Activated naive CD8-positive, alpha-beta T cell treated with anti-CD3 and anti-CD28 coated beads for 36 hours (primary cell): ENCODE measurements around the gene LRRC3C. TPM values are rescaled to one million over a fixed set of nuclear protein-coding genes. Genes with fewer than 3 reads are reported as not detected.

Source experiments
- DNase-seq: peaks from one replicate; pipeline ENCODE4 v3.0.0; 2021
- H3K27ac Mint-ChIP-seq: one replicate; pipeline ENCODE4 v1.8.0; 2022; ENCODE audit warnings: mild to moderate bottlenecking, moderate library complexity, mixed read lengths
- H3K27me3 Mint-ChIP-seq: one replicate; pipeline ENCODE4 v1.8.0; 2022; ENCODE audit warnings: mild to moderate bottlenecking, mixed read lengths
- H3K36me3 Mint-ChIP-seq: one replicate; pipeline ENCODE4 v1.8.0; 2021; ENCODE audit warnings: mild to moderate bottlenecking, mixed read lengths
- H3K4me1 Mint-ChIP-seq: one replicate; pipeline ENCODE4 v1.8.0; 2021; ENCODE audit warnings: mixed read lengths
- H3K4me3 Mint-ChIP-seq: one replicate; pipeline ENCODE4 v1.8.0; 2022; ENCODE audit warnings: mild to moderate bottlenecking, moderate library complexity, mixed read lengths
- H3K9me3 Mint-ChIP-seq: one replicate; pipeline ENCODE4 v1.8.0; 2022; ENCODE audit warnings: mixed read lengths
- total RNA-seq, 2 experiments: library from RNA; stranded (reverse); gene quantifications; one replicate each; pipeline ENCODE4 v1.2.3, GENCODE V29; 2021

Gene LRRC3C
- total RNA-seq, 2 experiments from 2014 or later, result not detected

- no peak for DNase-seq
- Mint-ChIP-seq H3K9me3 (no peaks in the 10 kb centered on the region), H3K36me3 (no peaks in the 10 kb centered on the region), H3K4me3 (no peak overlapping the region), H3K27me3 (peaks cover 23% of the 10 kb centered on the region), H3K27ac (no peak overlapping the region), H3K4me1 (no peaks in the 10 kb centered on the region)
Observed at GRCh38 chr17:39972271-39972670, 44.7 kb downstream of the LRRC3C start.

DNA sequence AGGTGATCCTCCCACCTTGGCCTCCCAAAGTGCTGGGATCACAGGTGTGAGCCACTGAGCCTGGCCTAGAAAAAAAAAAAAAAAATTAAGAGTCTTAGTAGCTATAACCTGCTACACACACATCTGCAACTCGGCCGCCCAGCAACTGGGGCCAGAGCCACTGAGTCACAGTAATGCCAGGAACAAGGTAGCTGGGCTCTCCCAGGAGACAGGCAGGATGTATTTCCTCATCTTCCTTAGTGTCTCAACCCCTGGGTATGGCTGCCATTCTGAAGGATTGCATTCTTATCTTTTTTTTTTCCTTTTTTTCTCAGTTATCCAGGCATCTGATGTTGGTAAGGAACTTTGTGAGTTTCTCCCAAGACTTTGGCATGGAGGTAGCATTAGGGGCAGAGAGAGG is 46.0 kb downstream of the LRRC3C start:
- DNase-seq, result no peak
- H3K9me3 Mint-ChIP-seq, result no peaks in the 10 kb centered on the region
- H3K36me3 Mint-ChIP-seq, result no peaks in the 10 kb centered on the region
- no peak overlapping the region for H3K27ac Mint-ChIP-seq
- H3K4me3 Mint-ChIP-seq, result no peak overlapping the region
- no peaks in the 10 kb centered on the region for H3K4me1 Mint-ChIP-seq
- peaks cover 23% of the 10 kb centered on the region for H3K27me3 Mint-ChIP-seq

GRCh38 chr17:39974433-39974832 is 46.9 kb downstream of the LRRC3C start:
- H3K4me1 Mint-ChIP-seq, result peaks cover 2% of the 10 kb centered on the region
- DNase-seq, result no peak
- no peak overlapping the region for H3K4me3 Mint-ChIP-seq
- H3K27me3 Mint-ChIP-seq, result peaks cover 19% of the 10 kb centered on the region
- H3K27ac Mint-ChIP-seq, result no peak overlapping the region
- H3K9me3 Mint-ChIP-seq, result no peaks in the 10 kb centered on the region
- H3K36me3 Mint-ChIP-seq, result no peaks in the 10 kb centered on the region

DNA sequence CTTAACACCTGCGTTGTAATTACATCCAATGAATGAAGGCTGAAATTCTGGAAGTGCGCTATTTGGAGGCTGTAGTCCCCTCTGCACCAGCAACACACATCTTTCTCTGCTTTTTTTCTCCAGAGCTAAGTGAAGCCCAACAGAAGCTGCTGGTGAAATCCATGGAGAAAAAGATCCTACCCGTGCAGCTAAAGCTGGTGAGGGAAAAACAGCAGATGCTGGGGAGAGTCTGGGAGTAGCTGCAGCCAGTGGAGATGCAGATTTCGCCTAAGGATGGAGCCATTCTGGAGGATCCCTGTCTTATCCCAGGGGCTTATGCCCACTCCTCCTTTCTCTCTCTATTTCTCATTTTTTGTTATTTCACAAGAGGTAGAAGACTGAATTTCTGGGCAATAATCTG is 48.3 kb downstream of the LRRC3C start:
- H3K4me3 Mint-ChIP-seq, result no peak overlapping the region
- peaks cover 10% of the 10 kb centered on the region for H3K4me1 Mint-ChIP-seq
- no peak for DNase-seq
- no peaks in the 10 kb centered on the region for H3K36me3 Mint-ChIP-seq
- no peaks in the 10 kb centered on the region for H3K9me3 Mint-ChIP-seq
- no peak overlapping the region for H3K27ac Mint-ChIP-seq
- H3K27me3 Mint-ChIP-seq, result peaks cover 10% of the 10 kb centered on the region

GRCh38 chr17:39979016-39979670 is 51.6 kb downstream of the LRRC3C start:
- Mint-ChIP-seq H3K9me3 (no peaks in the 10 kb centered on the region), H3K4me3 (peak overlapping the region; percentile 32), H3K36me3 (peaks cover 10% of the 10 kb centered on the region), H3K4me1 (peaks cover 21% of the 10 kb centered on the region), H3K27me3 (no peaks in the 10 kb centered on the region), H3K27ac (no peak overlapping the region)
- no peak for DNase-seq

DNA sequence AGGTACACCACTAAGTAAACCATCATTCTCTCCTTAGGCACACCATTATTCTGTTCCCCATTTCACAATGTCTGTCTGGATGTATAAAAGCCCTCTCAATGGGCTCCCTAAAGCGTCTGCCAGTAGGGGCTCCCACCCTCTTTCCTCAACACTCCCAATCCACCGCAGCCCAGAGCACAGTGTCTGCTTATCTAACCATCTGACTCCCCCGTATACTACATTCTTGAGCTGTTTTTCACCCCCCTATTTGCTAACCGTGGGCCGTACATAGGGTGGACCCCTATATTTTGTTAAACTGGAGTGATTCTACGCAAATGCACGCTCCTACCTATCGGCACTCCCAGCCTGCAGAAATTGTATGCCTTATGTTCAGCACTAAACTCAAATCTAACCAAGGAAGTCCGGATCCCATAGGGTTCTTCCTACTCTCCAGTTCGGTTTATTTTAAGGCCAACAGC is 52.4 kb downstream of the LRRC3C start:
- no peak for DNase-seq
- Mint-ChIP-seq H3K4me3 (peak overlapping the region; percentile 91), H3K27me3 (no peaks in the 10 kb centered on the region), H3K27ac (peak overlapping the region; percentile 91), H3K4me1 (peaks cover 21% of the 10 kb centered on the region), H3K9me3 (no peaks in the 10 kb centered on the region), H3K36me3 (peaks cover 14% of the 10 kb centered on the region)

DNA sequence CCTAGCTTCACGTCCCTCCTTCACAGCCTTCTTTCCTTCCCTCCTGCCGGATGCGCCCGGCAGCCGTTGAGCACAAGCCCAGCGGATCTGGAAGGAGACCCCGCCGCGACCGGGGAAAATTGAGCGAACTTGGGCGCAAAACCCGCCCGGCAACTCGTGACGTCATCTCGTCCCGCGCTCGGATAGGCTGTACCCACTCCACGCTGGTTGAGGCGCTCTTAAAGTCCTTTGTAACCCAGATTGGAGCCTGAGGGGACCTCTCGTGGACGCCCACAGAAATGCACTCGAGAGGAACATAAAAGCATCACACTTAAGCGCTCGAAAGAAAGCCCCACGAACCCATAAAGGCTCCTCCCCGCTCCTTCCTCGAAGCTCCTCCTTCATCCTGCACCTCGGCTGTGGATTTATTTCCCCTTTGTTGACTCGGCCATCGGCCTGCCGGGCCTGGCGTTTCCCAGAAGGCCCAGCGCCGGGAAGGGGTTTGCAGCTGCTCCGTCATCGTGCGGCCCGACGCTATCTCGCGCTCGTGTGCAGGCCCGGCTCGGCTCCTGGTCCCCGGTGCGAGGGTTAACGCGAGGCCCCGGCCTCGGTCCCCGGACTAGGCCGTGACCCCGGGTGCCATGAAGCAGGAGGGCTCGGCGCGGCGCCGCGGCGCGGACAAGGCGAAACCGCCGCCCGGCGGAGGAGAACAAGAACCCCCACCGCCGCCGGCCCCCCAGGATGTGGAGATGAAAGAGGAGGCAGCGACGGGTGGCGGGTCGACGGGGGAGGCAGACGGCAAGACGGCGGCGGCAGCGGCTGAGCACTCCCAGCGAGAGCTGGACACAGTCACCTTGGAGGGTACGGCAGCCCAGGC is 53.0 kb downstream of the LRRC3C start, which contains the start of gene PSMD3:
PSMD3 (plus strand) TSS at position 457 of the 856 bp plus-strand sequence; CDS start at position 621, 164 bp downstream.
- Mint-ChIP-seq H3K27me3 (no peaks in the 10 kb centered on the region), H3K36me3 (peaks cover 14% of the 10 kb centered on the region), H3K27ac (peak within 1 kb of the TSS; percentile 91), H3K4me1 (peaks cover 21% of the 10 kb centered on the region), H3K4me3 (peak within 1 kb of the TSS; percentile 91), H3K9me3 (no peaks in the 10 kb centered on the region)
- peak; percentile 96 for DNase-seq

DNA sequence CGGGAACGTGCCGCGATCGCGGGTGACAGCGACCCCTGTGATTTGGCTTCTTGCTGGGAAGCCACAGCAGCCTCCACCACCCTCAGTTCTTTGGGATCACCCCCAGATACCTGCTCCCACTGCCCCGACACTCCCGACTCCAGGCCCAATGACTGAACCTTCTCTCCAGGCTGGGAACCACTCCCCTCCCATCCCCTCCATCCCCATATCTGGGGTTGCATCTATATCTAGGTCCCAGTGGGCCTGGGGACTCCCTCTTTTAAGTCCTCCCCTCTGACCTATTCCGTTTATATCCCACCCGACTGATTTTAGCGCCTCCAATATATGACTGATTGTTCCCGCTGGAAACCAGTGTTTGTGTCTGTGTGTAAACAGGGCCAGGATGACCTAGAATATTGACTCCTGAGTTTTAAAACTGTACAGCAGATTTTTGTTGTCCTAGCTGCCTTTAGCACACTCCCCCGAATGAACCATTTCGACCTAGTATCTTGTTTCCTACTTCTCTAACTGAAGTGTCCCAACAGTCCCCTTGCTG is 53.7 kb downstream of the LRRC3C start:
- H3K9me3 Mint-ChIP-seq, result no peaks in the 10 kb centered on the region
- peak overlapping the region; percentile 91 for H3K4me3 Mint-ChIP-seq
- peaks cover 16% of the 10 kb centered on the region for H3K36me3 Mint-ChIP-seq
- H3K27ac Mint-ChIP-seq, result peak overlapping the region; percentile 91
- no peak for DNase-seq
- peaks cover 21% of the 10 kb centered on the region for H3K4me1 Mint-ChIP-seq
- no peaks in the 10 kb centered on the region for H3K27me3 Mint-ChIP-seq

DNA sequence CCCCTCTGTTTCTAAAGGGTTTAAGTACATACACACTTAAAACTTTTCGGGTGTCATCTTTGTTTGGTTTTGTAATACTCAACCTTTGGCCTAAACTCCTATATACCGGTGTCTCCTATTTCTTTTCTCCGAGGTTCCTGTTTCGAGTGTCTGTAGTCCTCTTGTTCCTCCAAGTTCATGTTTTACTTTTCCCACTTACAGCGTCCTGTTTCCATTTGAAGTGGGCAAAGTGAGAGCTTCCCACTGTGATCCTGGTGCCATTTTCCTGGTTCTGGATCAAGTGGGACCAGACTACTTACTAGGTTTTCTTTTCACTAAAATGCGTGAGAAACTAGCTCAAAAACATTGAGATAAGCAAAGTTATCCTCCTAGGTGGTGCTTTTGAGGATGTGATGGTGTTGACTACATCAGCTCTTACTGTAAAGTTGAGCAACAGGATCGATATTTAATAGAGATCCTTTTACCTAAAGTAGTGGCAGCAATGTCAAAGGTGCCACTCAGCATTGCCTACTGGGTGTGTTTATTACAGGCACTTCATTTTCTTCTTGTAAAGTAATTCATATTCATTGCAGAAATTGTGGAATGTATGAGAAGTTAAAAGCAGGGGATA is 54.3 kb downstream of the LRRC3C start:
- peak overlapping the region; percentile 91 for H3K27ac Mint-ChIP-seq
- peak overlapping the region; percentile 91 for H3K4me3 Mint-ChIP-seq
- no peaks in the 10 kb centered on the region for H3K9me3 Mint-ChIP-seq
- no peak for DNase-seq
- no peaks in the 10 kb centered on the region for H3K27me3 Mint-ChIP-seq
- H3K36me3 Mint-ChIP-seq, result peaks cover 19% of the 10 kb centered on the region
- peaks cover 21% of the 10 kb centered on the region for H3K4me1 Mint-ChIP-seq

DNA sequence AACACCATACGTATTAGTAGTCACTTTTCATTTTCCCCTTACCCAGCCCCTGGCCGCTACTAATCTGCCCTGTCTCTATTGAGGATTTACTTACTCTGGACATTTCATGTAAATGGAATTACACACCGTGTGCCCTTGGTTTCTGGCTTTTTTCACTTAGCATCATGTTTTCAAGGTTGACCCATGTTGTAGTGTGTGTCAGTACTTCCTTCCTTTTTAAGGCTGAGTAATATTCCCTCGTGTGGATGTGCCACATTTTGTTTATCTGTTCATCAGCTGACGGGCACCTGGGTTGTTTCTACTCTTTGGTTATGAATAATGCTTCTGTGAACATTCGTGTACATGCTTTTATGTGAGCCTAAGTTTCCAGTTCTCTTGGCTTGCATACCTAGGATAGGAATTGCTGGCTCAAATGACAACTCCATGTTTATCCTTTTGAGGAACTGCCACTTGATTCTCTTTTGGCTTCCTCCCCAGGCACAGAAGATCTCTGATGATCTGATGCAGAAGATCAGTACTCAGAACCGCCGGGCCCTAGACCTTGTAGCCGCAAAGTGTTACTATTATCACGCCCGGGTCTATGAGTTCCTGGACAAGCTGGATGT is 60.8 kb downstream of the LRRC3C start:
- Mint-ChIP-seq H3K27ac (no peak overlapping the region), H3K36me3 (peaks cover 28% of the 10 kb centered on the region)

DNA sequence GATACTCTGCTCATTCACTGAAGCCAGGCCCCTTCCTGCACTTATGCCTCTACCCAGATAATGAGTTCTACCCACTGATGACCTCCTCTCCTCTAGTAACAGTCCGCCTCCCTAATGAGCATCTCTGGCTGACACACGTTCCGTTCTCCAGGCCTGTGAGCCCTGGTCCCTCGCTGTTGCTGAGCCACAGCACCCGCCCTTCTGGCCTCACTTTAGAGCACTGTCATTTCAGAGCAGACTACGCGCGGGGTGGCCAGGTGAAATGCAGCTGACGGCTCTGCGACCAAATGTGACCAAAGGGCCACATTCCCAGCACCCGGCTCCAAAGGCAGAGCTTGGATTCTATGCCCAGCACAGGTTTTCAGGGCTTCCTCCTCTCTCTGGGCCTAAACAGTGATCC is 66.9 kb downstream of the LRRC3C start:
- Mint-ChIP-seq H3K27ac (no peak overlapping the region), H3K9me3 (no peaks in the 10 kb centered on the region), H3K4me3 (no peak overlapping the region), H3K27me3 (no peaks in the 10 kb centered on the region), H3K4me1 (peaks cover 5% of the 10 kb centered on the region), H3K36me3 (peaks cover 20% of the 10 kb centered on the region)
- no peak for DNase-seq

More for the DNA sequence above, 60.8 kb downstream of the LRRC3C start:
- Mint-ChIP-seq H3K9me3 (no peaks in the 10 kb centered on the region), H3K4me3 (no peak overlapping the region), H3K4me1 (no peaks in the 10 kb centered on the region), H3K27me3 (no peaks in the 10 kb centered on the region)
- no peak for DNase-seq

Other genes with a start within 250 kb of the LRRC3C start
- 1 to 10 TPM; 7.8 to 8.9 TPM for gene PGAP3, start 239.7 kb upstream of the LRRC3C start, total RNA-seq
- 1 to 10 TPM; 3.8 to 4.3 TPM for gene ERBB2, start 227.7 kb upstream of the LRRC3C start, total RNA-seq
- 10 to 100 TPM; 30.7 to 33.3 TPM for gene MIEN1, start 197.2 kb upstream of the LRRC3C start, total RNA-seq
- gene GRB7, start 189.8 kb upstream of the LRRC3C start, total RNA-seq, result under 1 TPM; 0.60 to 0.84 TPM
- 10 to 100 TPM; 43.9 to 44.6 TPM for gene IKZF3, start 63.4 kb upstream of the LRRC3C start, total RNA-seq
- not detected for gene ZPBP2, start 59.5 kb upstream of the LRRC3C start, total RNA-seq
- 1 to 10 TPM; 7.6 to 8.7 TPM for gene GSDMB, start 9.1 kb upstream of the LRRC3C start, total RNA-seq
- gene ORMDL3, start 131 bp upstream of the LRRC3C start, total RNA-seq, result 10 to 100 TPM; 59.1 to 62.3 TPM
- gene GSDMA, start 35.3 kb downstream of the LRRC3C start, total RNA-seq, result under 1 TPM; 0.14 to 0.16 TPM
- gene PSMD3, start 53.1 kb downstream of the LRRC3C start, total RNA-seq, result 100 to 1,000 TPM; 173 to 177 TPM
- not detected for gene CSF3, start 87.7 kb downstream of the LRRC3C start, total RNA-seq
- 100 to 1,000 TPM; 103 to 107 TPM for gene MED24, start 126.7 kb downstream of the LRRC3C start, total RNA-seq
- gene THRA, start 135.2 kb downstream of the LRRC3C start, total RNA-seq, result 10 to 100 TPM; 11.4 to 12.1 TPM
- gene NR1D1, start 172.9 kb downstream of the LRRC3C start, total RNA-seq, result 1 to 10 TPM; 4.8 to 5.8 TPM
- 10 to 100 TPM; 62.7 to 66.7 TPM for gene MSL1, start 194.2 kb downstream of the LRRC3C start, total RNA-seq
- gene CASC3, start 212.8 kb downstream of the LRRC3C start, total RNA-seq, result 10 to 100 TPM; 74.5 to 77.0 TPM
- 1 to 10 TPM; 4.3 to 5.1 TPM for gene RAPGEFL1, start 249.7 kb downstream of the LRRC3C start, total RNA-seq